Keratinocyte (primary cell): ENCODE results near the gene PRR11. TPM values are rescaled to one million over a fixed set of nuclear protein-coding genes. Genes with fewer than 3 reads are reported as not detected.

Source experiments
- DNase-seq: peaks from one replicate; pipeline ENCODE4 v3.0.0-alpha.2; 2011; ENCODE audit warnings: low read depth, missing footprints, low spot score
- FAIRE-seq: peaks from 2 replicates; lab custom pipeline; 2011; peaks lifted over from hg19 to GRCh38; lab: Jason Lieb, UNC
- H2AFZ ChIP-seq: 2 replicates; pipeline ENCODE4 v1.6.0; 2012; ENCODE audit warnings: low read length, control low read depth, inconsistent platforms; ENCODE audit not compliant: control insufficient read depth
- H3K27ac ChIP-seq: 2 replicates; pipeline ENCODE4 v1.5.1; 2011; ENCODE audit warnings: low read length; ENCODE audit not compliant: control insufficient read depth, insufficient read depth
- H3K27me3 ChIP-seq: 3 replicates; pipeline ENCODE4 v1.6.0; 2011; ENCODE audit warnings: low read length; ENCODE audit not compliant: control insufficient read depth, insufficient read depth; ENCODE audit errors: extremely low read depth
- H3K36me3 ChIP-seq, 2 experiments: 2 replicates in 1 of 2; 3 replicates in 1 of 2; pipeline ENCODE4 v1.5.1; 2011; ENCODE audit warnings: low read length in 2 of 2, mild to moderate bottlenecking in 1 of 2; ENCODE audit not compliant: control insufficient read depth in 2 of 2, insufficient read depth in 2 of 2; ENCODE audit errors: extremely low read depth in 1 of 2
- H3K4me1 ChIP-seq: 3 replicates; pipeline ENCODE4 v1.5.1; 2011; ENCODE audit warnings: low read length; ENCODE audit not compliant: control insufficient read depth, insufficient read depth; ENCODE audit errors: extremely low read depth
- H3K4me2 ChIP-seq: 3 replicates; pipeline ENCODE4 v1.6.0; 2011; ENCODE audit warnings: low read depth, low read length; ENCODE audit not compliant: control insufficient read depth, insufficient read depth; ENCODE audit errors: extremely low read depth
- H3K4me3 ChIP-seq, 3 experiments: fragments of 200-600 bp in 1 of 3; sonication (generic) in 1 of 3; 2 replicates in 2 of 3; 3 replicates in 1 of 3; pipeline ENCODE4 v1.5.1; 2011 to 2016; ENCODE audit warnings: low read length in 3 of 3, mild to moderate bottlenecking in 3 of 3, control low read depth in 2 of 3, inconsistent platforms in 1 of 3, low read depth in 1 of 3, mixed read lengths in 1 of 3, mixed run types in 1 of 3, moderate library complexity in 1 of 3; ENCODE audit not compliant: control insufficient read depth in 2 of 3, insufficient read depth in 2 of 3; ENCODE audit errors: extremely low read depth in 1 of 3
- H3K79me2 ChIP-seq: 2 replicates; pipeline ENCODE4 v1.6.0; 2012; ENCODE audit warnings: low read length; ENCODE audit not compliant: control insufficient read depth, insufficient read depth
- H3K9ac ChIP-seq: 3 replicates; pipeline ENCODE4 v1.6.0; 2011; ENCODE audit warnings: low read length; ENCODE audit not compliant: control insufficient read depth, insufficient read depth; ENCODE audit errors: extremely low read depth
- H3K9me1 ChIP-seq: 3 replicates; pipeline ENCODE4 v1.6.0; 2011; ENCODE audit warnings: low read length; ENCODE audit not compliant: control insufficient read depth, insufficient read depth; ENCODE audit errors: extremely low read depth
- H3K9me3 ChIP-seq: 2 replicates; pipeline ENCODE4 v1.5.1; 2012; ENCODE audit warnings: low read depth, low read length; ENCODE audit not compliant: control insufficient read depth
- H4K20me1 ChIP-seq: 3 replicates; pipeline ENCODE4 v1.6.0; 2011; ENCODE audit warnings: low read length; ENCODE audit not compliant: control insufficient read depth, insufficient read depth; ENCODE audit errors: extremely low read depth
- EZH2 ChIP-seq: IDR thresholded peaks from one replicate; pipeline ENCODE4 v1.6.1; 2012; ENCODE audit warnings: inconsistent platforms, mild to moderate bottlenecking, low read length, moderate library complexity
- dilution Hi-C: fragments of 300-500 bp; cut with MboI; formaldehyde crosslinking; loops from one replicate; pipeline ENCODE4 v1.7.0; 2020; ENCODE audit warnings: low sequenced_read_pairs; ENCODE audit not compliant: extremely low pct_ligation_motif_present
- polyA plus RNA-seq, 5 experiments: library from polyadenylated mRNA; depleted of rRNA in 3 of 5; stranded (reverse) in 3 of 5; stranded (forward) in 1 of 5; unstranded in 1 of 5; fragments of >200 nt; gene quantifications; 1 replicate in 1 of 5; 2 replicates in 3 of 5; 3 replicates in 1 of 5; pipeline versions ENCODE4 v1.2.1 to v1.2.3, GENCODE V29; 2011 to 2012; ENCODE audit warnings: missing spikeins in 2 of 5, low read depth in 1 of 5, low replicate concordance in 1 of 5
- TF ChIP-seq, protein P1 (sequence below), 3 experiments: IDR thresholded peaks in 1 of 3; conservative IDR thresholded peaks in 1 of 3; optimal IDR thresholded peaks in 1 of 3; 2 replicates in 2 of 3; 3 replicates in 1 of 3; pipeline versions ENCODE3 to v1.5.1; 2011; ENCODE audit warnings: low read length in 3 of 3, mild to moderate bottlenecking in 3 of 3, moderate library complexity in 2 of 3, control low read depth in 1 of 3, inconsistent platforms in 1 of 3; ENCODE audit not compliant: insufficient read depth in 2 of 3; ENCODE audit errors: extremely low read depth in 1 of 3

PRR11 gene
- polyA plus RNA-seq, 1 donor (not counting 4 experiments of a cell fraction or from before 2014, with no cell fraction given), result 40.1 TPM

- Histone ChIP-seq H4K20me1 (no peaks in the 10 kb centered on the region), H3K79me2 (no peaks in the 10 kb centered on the region), H3K9ac (no peak overlapping the region), H3K27ac (no peak overlapping the region), H3K4me3 (no peak overlapping the region), H3K9me3 (no peaks in the 10 kb centered on the region), H3K27me3 (no peaks in the 10 kb centered on the region), H3K4me2 (no peak overlapping the region), H3K36me3 (no peaks in the 10 kb centered on the region), H2AFZ (no peak overlapping the region), H3K9me1 (no peaks in the 10 kb centered on the region), H3K4me1 (no peaks in the 10 kb centered on the region)
- TF ChIP-seq EZH2, result no peak
- TF ChIP-seq, protein P1, sequence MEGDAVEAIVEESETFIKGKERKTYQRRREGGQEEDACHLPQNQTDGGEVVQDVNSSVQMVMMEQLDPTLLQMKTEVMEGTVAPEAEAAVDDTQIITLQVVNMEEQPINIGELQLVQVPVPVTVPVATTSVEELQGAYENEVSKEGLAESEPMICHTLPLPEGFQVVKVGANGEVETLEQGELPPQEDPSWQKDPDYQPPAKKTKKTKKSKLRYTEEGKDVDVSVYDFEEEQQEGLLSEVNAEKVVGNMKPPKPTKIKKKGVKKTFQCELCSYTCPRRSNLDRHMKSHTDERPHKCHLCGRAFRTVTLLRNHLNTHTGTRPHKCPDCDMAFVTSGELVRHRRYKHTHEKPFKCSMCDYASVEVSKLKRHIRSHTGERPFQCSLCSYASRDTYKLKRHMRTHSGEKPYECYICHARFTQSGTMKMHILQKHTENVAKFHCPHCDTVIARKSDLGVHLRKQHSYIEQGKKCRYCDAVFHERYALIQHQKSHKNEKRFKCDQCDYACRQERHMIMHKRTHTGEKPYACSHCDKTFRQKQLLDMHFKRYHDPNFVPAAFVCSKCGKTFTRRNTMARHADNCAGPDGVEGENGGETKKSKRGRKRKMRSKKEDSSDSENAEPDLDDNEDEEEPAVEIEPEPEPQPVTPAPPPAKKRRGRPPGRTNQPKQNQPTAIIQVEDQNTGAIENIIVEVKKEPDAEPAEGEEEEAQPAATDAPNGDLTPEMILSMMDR (optimal IDR thresholded peaks at IDR 0.05 in 1 of 3, IDR thresholded peaks at IDR 0.05 in 1 of 3, conservative IDR thresholded peaks at IDR 0.05 in 1 of 3; ENCODE audit: extremely low read depth in 1 of 3, insufficient read depth in 2 of 3, low read length in 3 of 3), result no peak
- DNase-seq (no peak), FAIRE-seq (no peak)
- dilution Hi-C loops, result no loop called here
Observed at GRCh38 chr17:59234631-59235030, 79.1 kb downstream of the PRR11 start.

DNA sequence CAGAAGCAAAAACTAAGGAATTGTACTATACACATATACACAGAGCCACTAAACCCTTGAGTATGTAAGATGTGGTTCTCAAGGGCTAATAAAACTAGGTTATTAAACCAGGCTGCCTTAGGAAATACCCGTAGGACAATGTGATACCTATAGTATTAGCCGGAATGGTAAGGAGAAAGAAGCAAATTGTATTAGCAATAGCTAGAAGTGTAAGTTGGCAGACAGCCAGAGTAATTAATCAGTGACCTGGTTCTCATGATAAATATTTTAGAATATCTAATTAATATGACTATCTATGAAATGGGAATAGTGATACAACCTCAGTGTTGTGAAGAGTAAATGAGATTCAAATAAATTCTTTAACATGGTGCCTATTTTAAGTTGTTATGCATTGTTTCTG lies 83.4 kb downstream of the PRR11 start:
- FAIRE-seq (no peak), DNase-seq (no peak)
- no peaks in the 10 kb centered on the region for H3K9me3 ChIP-seq
- H3K4me3 ChIP-seq, result no peak overlapping the region
- no peak overlapping the region for H3K9ac ChIP-seq
- no peak overlapping the region for H3K27ac ChIP-seq
- dilution Hi-C loops, result no loop called here
- no peaks in the 10 kb centered on the region for H3K9me1 ChIP-seq
- H3K4me2 ChIP-seq, result no peak overlapping the region
- H3K4me1 ChIP-seq, result no peaks in the 10 kb centered on the region
- no peaks in the 10 kb centered on the region for H3K79me2 ChIP-seq
- H3K36me3 ChIP-seq, result no peaks in the 10 kb centered on the region
- H2AFZ ChIP-seq, result no peak overlapping the region
- H4K20me1 ChIP-seq, result no peaks in the 10 kb centered on the region
- H3K27me3 ChIP-seq, result no peaks in the 10 kb centered on the region
- TF ChIP-seq EZH2, result no peak
- TF ChIP-seq, protein P1 (optimal IDR thresholded peaks at IDR 0.05 in 1 of 3, IDR thresholded peaks at IDR 0.05 in 1 of 3, conservative IDR thresholded peaks at IDR 0.05 in 1 of 3; ENCODE audit: extremely low read depth in 1 of 3, insufficient read depth in 2 of 3, low read length in 3 of 3), result no peak
